ENCODE results near the gene MYH1.
A peak's percentile ranks its signal among the peaks of the same experiment; 100 is the strongest.

The MYH1 gene

DNA sequence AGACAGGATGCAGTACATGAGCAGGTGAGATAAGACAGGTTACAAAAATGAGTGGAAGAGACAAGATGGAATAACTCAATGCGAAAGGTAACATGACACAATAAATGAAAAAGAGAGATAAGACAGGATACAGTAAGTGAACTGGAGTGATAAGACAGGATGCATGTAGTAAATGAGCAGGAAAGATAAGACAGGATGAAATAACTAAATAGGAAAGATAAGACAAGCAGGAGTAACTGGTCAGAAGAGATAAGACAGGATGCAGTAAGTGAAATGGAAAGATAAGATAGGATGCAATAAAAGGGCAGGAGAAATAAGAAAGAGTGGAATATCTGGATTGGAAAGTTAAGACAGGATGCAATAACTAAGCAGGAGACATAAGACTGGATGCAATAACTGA is 40.6 kb downstream of the MYH1 start:
- DNase-seq, result no peak

DNA sequence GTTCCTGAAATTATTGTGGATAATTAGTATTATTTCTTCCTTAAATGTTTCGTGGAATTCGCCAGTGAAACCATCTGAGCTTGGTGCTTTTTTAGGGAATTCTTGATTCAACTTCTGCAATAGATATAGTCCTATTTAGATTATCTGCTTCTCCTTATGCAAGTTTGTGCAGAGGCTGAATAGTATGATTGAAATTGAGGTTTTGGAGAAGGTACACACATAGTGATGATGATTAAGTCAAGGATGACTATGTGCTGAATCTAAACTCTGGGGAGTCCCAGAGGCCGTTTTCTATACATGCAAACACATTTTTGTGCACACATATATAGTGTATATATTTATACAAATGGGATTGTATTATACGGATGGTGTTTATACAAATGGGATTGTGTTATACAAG is 43.8 kb downstream of the MYH1 start:
- no peak for DNase-seq

DNA sequence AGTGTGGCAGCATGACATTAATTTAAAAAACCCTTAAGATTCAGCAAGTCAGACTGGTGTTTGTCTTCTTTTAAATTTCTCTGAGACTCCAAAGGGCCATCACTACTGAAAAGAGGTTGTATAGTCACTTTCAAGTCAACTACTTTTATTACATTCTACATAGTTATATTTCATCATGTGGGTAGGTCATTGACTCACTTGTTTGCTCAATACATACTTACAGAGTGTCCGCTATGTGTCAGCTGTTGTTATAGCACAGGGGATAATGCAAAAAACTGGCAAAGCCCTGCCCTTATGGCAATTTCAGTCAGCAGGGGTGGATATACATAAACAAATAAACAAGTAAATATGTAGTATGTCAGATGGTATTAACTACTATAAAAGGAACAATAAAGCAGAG is 46.5 kb downstream of the MYH1 start:
- DNase-seq, result no peak

- DNase-seq, result no peak
Observed at GRCh38 chr17:10469459-10469858, 48.9 kb downstream of the MYH1 start, which contains the start of gene MYH4. TSS of gene MYH4 (minus strand) at chr17:10469559. CDS start at chr17:10466745, 2,814 bp downstream.

- no peak for DNase-seq
Observed at GRCh38 chr17:10463402-10463801, 54.9 kb downstream of the MYH1 start.

- DNase-seq, result no peak
Observed at GRCh38 chr17:10460062-10460461, 58.3 kb downstream of the MYH1 start.

DNA sequence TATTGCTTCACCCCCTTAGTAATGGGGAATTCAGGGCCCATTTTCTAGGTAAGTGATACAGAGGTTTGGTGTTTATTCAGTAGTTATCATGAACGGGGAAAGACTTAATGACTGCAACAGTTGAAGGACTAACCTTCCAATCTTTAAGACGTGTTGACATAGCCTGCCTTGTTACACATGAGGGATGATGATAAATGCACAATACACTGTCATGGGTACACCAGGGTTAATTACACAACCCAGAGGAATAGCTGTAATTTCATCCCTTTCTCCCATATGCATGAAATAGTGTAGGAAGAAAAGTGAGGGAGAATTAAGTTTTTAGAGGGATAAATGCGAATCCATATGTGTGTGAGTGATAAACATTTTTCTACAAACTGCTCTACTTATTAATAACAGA is 59.6 kb downstream of the MYH1 start:
- DNase-seq, result no peak

GRCh38 chr17:10457952-10458351 is 60.4 kb downstream of the MYH1 start:
- no peak for DNase-seq

DNA sequence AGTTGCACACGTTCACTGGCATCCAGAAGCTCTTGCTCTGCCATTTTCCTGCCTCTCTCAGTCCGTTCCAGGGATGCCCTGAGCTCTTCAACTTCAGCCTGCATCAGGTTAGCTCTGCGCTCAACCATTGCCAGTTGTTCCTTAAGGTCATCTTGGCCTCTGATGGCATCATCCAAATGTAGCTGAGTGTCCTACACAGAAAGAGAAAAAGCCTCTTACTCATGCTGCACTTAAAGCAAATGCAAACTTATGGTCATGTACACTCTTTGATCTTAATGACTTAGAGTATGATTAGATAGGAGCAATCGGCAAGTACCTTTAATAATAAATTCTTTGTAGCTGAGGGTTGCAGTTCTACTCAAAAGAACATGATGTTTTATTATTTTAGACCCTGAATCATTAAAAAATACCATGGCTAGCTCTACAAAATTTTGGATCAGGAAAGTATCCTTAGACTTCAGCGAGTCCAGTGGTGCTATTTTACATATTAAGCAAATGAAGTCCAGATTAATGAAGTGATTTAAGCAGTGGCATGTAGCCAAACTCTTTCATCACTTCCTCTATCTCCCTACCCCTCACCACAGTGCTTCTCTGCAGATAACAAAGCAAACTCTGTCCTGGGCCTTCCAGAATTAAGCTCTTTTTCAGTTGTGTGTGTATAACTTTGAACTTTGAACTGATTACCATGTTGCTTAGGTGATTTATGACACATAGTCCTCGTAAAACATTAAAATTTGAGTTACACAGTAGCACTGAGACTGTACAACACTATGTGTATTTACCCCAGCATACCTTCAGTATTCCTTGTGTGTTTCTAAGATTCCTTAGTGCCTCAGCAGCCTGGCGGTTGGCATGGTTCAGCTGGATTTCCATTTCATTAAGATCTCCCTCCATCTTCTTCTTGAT is 71.1 kb downstream of the MYH1 start:
- peak; percentile 2 for DNase-seq
